ENCODE data around the gene PACSIN2.
"Not testable (repeated sequence)": the region's sequence is repeated elsewhere in the genome, so short reads cannot be mapped to it uniquely, and the experiment has no call there.

Gene PACSIN2, protein sequence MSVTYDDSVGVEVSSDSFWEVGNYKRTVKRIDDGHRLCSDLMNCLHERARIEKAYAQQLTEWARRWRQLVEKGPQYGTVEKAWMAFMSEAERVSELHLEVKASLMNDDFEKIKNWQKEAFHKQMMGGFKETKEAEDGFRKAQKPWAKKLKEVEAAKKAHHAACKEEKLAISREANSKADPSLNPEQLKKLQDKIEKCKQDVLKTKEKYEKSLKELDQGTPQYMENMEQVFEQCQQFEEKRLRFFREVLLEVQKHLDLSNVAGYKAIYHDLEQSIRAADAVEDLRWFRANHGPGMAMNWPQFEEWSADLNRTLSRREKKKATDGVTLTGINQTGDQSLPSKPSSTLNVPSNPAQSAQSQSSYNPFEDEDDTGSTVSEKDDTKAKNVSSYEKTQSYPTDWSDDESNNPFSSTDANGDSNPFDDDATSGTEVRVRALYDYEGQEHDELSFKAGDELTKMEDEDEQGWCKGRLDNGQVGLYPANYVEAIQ

DNA sequence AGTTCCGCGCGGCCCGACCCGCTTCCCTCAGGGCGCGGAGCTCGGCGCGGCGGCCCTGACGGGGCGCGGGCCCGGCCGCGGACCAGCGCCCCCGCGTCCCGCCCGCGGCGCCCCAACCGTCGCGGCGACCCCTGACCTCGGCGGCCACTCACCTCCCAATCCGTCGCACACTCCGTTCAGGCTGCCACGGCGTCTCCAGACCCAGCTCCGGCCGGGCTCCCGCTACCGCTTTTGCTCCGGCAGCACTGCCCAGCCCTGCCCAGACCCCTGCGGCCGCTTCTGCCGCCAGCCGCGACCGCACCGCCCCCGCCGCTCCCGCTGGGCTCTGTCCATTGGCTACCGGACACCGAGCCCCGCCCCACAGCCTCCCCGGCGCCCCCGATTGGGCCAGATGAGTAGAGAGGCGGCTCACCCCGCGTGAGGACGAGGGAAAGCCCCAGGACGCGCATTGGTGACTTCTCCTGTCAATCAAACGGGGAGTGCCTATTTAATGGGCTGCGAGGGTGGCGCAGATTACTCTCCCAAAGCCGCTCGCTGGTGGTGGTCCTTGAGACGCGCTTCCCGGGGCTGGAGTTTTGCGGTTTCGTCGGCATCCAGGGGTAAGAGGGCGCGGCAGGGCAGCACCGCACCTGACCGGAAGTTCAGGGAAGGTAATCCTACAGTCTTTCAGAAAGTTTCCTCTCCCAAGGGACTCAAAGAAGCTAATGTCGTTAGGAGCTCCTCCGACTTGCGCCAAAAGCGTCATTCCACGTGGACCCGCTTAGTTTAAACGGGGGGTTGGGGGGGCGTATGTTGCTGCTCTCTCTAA, at the start of gene PACSIN2:
PACSIN2 (minus strand) TSS at position 281 of the 808 bp plus-strand sequence. CDS start 103,069 bp downstream, outside the sequence.
- DNase-seq = peak; percentile 92 to 96

DNA sequence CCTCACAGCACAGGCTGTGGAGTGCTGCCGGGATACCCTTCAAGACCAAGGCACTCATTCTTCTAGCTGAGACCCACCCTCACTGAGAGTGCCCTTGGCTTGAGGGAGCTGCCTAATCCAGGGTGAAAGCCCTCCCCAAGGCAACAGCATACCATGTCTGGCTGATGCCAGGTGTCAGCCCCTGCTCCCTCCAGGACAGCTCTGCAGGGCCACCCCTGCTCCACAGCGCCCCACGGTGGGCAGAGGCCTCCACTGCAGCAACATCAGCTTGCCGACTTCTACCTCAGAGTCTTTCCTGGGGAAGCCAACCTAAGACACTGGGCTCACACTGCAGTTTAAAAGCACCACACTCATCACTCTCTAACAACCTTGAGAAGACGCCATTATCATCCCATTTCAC, 45.2 kb upstream of the PACSIN2 start:
- no peak for DNase-seq

DNA sequence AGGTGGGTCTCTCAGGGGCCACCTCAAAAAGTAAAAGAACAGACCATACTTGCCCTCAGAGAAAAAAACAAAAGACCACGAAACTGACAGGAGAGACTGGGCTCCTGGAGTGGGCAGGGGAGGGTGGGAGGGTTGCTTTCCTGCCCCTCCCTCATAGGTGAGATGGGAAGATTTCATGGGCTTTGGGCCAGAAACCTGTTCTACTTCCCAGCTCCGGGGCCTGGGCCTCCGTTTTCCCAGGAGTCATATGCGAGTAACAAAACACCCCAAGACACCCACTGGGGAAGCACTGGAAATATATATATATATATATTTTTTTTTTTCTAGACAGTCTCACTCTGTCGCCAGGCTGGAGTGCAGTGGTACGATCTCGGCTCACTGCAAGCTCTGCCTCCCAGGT, 42.7 kb upstream of the PACSIN2 start:
- no peak for DNase-seq

DNA sequence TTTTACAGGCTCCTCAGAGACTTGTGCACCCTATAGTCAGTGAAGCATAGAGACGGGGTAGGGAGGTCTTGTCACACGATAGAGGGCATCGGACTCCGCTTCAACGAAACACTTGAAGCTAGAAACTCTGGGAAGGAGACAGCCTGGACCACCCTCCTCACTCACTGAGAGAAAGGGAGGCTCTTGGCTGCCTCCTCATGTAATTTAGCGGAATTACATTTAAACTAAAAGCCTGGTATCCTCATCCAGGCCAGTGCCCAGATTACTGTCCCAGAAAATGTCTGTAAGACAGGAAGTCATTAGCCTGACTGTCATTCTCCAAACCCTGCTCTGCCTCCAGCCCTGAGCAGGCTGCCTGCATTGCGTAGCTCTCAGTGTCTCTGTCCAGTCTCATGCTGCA, 38.2 kb upstream of the PACSIN2 start:
- no peak for DNase-seq

DNA sequence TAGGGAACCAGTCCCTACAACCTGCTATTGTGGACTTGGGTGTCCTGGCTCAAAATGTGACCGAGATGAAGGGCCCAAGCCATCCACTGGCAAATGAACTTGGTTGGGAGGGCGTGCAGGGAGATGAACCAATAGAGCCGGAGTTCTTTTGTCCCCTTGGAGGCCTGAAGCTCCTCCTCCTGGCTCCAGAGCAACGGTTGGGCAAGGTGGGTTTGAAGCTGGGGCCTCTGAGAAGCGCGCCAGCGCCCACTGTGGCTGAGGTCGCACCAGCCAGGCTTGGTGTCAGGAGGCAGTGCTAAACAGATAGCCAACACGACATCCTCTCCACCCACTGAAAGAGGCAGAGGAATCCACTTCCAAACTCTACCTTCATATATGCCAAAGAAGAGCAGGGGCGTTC, 36.0 kb upstream of the PACSIN2 start:
- no peak for DNase-seq

DNA sequence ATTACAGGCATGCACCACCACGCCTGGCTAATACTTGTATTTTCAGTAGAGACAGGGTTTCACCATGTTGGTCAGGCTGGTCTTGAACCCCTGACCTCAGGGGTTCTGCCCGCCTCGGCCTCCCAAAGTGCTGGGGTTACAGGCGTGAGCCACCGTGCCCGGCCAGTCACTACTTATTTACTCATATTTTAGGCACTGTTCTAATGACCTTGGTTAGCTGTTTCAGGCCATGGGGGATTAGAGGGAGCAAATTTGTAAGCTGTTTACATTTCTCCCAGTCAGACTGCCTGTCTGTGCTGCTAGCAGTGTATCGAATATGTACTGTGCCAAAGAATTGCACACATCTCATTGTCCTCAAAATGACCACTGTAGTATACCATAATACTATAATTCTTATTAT, 32.7 kb upstream of the PACSIN2 start:
- no peak for DNase-seq

DNA sequence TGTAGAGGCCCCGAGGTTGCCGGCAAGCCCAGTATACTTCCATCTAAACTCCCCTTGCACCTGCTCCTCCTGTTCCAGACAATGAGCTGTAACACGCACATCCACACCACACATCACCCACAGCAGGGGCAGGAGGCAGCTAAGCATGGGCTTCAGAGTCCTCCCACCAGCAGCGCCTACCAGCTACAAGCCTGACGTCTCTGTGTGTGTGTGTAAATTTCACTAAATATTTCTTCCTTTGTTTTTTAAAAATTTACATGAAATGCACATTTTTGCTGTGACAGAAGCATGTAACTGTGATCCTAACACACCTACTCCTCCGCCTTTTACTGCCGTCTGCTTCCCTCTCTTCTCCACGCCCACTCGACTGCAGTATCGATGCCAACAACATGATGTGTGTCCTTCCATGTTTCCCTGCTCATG, 29.4 kb upstream of the PACSIN2 start:
- DNase-seq = no peak

DNA sequence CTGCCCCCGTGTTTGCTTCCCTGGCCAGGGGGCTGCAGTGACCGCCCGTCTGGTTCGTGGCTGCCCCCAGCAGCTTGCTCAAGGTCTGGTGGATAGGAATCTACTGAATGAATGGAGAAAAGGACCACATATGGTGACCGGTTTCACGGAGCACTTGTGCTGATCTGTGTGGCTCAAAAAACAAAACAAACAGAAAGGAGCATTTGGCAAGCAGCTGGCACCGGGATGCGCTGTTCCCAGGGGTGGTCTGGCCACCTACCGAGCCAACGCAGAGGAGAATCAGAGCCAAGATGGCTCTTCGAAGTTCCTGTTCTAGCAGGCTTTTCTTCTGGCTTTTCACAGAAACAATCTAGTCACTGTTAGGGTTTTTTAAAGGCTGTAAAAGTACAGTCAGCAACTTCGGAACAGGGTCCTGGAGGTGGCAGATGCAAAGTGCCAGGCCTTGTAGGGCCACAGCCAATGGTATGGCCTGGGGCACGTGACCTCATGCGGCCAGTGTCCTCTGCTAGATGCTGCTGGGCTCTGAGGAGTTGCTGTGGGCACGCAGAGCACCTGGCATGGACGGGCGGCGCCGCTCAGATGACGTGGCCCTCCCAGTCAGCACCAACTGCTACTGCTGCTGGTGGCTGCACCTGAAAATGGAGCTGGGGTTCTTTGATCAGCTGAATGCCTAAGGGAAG, 27.3 kb upstream of the PACSIN2 start:
- no peak for DNase-seq

DNA sequence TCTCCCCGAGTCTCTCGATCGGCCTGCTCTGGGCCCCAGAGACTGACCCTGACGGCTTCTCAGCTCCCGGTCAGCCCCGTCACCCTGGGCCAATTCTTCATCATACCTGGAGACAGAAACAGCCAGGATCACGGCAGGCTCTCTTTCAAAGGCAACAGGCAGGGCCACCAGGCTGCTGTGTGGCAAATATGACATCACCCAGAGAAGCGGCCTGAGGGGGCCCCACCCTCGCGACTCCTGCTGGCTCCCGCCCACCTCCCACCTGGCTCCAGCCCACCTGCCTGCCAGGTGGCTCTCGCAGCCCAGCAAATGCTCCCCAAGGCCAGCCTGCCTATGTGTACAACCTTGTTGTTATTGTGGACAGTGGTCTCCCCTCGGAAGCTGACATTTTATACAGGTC, 24.9 kb upstream of the PACSIN2 start:
- DNase-seq = no peak

DNA sequence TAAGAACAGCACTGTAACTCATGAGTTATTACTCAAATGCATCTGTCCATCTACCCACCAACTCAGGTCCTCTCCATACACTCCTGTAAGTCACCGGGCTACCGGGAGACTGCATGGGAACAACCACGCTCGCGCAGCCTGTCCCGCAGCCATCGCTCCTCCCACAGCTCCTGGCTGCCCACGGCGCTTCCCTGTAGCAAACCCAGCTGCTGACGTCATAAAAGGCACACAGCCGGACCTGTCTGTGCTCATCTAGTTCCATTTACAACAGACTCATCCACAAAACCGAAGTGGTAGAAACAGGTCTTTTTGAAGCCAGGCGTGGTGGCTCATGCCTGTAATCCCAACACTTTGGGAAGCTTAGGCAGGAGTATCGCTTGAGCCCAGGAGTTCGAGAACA, 23.4 kb upstream of the PACSIN2 start:
- DNase-seq = no peak

DNA sequence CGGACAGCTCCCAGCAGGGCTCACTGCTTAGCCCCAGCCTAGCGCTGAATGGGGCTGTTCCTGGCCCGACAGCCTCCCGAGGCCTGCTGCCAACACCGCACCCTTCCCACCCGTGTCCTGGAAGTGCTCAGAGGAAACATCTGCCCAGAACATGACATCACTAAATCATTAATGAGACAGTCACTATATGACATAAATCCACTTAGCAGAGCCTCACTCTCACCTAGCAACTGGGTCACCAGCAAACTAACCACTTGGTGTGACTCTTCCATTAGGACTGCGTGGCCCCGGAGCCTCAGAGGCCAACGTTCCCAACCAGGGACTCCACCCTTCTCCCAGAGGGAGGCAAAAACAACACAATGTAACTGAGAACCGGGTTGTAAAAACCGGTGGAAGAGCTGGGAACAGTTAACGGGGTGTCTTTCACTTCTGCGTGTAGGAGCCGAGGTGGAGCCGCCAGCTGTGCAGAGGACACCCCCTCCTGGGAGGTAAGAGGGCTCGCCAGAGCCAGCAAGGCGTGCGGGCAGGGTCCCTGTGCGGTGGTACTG, 21.4 kb upstream of the PACSIN2 start:
- DNase-seq = peak in 1 of 2 donors; percentile 29

DNA sequence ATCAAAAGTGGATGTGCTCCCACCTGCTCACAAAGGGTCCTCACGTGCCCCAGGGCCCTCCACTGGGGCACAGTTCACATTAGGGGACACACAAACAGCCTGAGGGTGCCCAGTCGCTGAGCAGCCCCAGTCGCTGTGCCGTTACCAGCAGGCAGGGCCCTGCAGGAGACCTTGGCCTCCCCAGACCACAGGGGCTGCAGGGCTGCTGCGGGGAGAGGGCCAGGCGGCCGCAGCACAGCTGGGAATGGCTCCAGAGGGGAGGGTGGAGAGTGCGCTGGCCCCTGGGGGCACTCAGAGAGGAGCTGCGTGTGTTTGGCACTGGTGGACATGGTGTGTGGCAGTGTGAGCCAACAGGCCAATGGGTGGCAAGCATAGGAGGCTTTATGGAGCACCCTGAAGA, 20.3 kb upstream of the PACSIN2 start:
- no peak for DNase-seq

DNA sequence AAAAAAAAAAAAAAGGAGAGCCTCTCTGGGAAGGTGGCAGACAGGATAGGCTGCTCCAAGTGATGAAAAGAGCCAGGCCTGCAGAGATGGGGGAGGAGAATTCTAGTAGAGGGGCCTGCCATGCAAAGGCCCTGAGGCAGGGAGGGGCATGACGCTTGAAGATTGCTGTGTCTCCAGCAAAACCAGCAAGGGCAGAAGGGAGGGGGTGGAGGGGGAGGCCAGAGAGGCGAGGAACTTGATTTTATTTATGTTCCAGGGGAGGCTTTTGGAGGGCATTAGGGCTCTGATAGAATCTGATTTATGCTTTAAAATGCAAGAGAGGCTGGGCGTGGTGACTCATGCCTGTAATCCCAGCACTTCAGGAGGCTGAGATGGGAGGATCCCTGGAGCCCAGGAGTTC, 16.7 kb upstream of the PACSIN2 start:
- DNase-seq = no peak

DNA sequence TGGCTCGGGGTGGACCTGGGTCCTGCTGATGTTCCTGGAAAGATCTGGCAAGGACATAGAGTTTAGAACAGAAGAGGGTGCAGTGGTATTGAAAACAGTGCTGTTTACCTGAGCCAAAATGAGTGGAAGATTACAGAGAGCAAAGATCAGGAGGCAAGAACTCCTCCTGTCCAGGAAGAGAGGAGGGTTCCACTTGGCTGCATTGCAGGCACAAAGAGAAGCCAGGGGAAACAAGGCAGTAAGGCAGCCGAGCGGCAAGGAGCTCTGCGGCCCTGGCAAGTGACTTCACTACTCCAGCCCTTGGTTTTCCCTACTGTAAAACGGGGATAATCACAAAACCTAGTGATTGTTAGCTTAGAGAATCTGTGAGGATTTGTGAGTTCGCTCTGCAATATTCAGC, 3.7 kb upstream of the PACSIN2 start:
- no peak for DNase-seq

DNA sequence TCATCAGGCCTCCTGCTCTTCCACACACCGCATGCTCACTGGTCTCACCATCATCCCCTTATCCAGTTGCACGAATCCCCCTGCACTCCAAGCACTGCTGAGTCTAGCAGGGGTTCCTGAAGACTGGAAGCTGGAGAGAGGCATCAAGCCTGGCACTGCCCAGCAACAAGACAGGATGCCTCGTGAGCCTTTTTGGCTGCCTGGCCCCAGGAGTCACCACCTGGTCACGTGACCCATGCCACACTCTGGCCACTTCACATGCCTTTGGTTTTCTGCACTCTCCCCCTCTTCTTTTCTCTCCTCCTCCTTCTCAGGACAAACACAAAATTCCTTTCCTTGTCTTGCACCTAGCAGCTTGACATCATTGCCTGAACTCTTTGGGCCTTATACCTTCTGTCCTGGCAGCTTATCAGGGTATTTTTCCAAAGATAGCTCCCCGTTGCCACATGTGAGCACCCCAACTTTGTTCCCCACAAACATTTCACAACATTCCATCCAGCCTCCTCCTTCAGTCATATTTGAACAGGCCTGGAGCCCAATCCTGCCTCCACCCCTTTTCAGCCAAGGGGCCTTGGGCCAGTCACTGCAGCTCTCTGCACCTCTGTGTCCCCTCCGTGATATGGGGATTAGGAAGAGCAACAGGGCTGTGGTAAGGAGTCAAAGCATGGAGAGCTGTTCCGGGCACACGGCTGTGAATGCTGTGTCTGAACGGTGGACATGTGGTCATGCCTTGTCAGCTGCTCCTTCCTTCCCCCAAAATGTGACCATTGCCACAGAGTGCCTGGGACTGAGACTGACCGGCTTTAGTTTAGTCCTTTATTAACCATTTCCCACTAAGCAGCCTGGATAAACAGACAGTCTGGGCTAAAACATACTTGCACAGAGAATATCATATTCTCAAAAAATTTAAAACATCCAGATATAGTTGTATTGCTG, 2.8 kb upstream of the PACSIN2 start:
- DNase-seq = no peak

DNA sequence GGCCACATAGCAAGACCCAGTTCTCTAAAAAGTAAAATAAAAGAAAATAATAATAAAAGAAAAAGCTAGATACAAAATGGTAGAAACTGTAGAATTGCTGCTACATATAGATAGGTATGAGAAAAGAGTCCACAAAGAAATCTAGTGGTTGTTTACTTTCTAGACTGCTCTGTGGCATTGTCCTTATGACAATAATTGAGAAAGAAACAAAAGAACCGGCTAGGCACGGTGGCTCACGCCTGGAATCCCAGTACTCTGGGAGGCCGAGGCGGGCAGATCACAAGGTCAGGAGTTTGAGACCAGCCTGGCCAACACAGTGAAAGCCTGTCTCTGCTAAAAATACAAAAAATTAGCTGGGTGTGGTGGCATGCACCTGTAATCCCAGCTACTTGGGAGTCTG, 1.2 kb upstream of the PACSIN2 start:
- not testable (repeated sequence) for DNase-seq

DNA sequence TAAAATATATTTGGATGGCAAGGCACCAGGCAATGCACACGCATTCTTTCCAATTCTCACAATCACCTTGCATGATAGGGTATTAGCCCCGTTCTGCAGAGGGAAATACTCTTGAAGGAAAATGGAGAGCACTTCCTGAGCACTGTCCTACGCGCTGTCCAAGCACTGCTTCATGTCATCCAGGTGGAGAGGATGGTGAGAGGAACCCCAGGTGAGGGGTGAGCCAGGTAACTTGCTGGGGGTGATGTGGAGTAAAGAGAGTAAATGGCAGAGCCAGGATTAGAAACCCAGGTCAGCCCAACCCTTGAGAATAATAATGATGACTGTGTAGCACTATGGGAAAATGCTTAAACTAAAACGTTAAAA, 711 bp upstream of the PACSIN2 start:
- no peak for DNase-seq

DNA sequence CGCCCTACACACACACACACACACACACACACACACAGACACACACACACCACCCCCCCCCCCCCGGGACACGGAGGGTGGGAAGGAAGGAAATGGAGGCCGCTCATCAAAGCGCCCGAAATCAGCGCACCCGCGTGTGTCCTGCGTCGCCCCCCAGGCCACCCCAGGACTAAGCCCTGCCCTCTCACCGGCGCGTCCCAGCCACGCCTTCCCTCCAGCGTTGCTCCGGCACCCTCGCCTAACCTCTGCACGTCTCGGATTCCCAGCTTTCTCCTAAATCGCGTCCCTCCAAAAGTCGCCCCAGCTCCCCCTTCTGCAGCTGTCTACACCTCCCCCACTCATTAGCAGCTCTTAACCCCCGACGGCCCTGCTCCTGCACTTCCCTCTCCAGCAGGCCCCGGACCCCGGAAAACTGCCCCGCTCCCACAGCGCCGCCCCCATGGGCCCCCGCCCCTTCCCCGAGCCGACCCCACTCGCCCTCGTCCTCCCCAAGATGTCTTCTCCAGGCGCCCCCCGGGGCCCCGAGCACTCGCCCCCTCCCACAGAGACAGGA, 557 bp downstream of the PACSIN2 start:
- no peak for DNase-seq

DNA sequence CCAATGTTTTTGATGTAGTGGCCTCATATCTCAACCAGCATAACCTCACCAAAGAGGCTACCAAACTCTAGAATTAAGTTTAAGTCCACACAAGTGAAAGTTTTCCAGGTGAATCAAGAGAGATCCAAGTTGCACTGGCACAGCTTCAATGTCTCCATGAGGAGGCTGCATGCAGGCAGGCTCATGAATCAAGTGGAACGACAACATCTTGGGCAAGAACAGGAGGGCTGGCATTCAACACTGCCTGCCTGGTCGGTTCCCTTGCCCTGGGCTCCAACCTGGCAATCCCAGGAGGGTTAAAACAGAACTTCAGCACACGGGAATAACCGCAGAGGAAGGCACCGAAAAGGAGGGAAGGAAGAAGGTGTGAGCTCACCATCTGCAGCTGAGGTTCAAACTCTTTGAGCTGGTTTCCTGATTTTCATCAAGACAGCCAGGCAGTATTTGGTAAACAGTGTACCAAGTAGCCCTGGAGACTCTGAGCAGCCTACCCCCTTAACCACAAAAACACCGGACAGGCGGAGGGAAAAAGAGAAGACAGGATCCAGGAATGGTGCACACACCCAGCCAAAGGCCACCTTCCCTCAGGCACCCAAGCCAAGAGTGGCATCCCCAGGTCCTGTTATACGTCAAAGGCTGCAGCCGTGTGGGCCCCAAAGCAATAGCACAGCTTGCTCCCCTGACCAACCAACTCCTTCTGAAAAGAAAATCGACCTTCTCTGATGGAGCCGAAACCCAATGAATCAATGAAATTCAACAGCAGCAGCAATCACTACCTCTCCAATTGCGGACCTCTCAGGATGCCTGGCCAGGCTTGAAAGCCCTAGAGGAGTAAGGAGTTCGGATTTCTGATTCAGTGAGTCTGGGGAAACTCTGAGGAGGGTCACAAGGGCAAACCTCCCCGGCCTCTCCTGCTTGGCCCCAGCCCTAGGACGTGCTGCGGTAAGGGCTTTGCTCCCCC, 1.3 kb downstream of the PACSIN2 start:
- DNase-seq = no peak

DNA sequence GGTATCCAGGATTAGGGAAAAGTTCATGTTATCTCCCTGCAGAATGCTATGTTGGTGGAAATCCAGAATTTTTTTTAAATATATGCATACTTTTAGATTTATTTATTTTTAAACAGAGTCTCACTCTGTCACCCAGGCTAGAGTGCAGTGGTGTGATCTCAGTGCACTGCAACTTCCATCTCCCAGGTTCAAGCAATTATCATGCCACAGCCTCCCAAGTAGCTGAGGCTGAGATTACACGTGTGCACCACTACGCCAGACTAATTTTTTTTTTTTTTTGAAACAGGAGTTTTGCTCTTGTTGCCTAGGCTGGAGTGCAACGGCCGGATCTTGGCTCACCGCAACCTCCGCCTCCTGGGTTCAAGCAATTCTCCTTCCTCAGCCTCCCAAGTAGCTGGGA, 2.6 kb downstream of the PACSIN2 start:
- no peak for DNase-seq

DNA sequence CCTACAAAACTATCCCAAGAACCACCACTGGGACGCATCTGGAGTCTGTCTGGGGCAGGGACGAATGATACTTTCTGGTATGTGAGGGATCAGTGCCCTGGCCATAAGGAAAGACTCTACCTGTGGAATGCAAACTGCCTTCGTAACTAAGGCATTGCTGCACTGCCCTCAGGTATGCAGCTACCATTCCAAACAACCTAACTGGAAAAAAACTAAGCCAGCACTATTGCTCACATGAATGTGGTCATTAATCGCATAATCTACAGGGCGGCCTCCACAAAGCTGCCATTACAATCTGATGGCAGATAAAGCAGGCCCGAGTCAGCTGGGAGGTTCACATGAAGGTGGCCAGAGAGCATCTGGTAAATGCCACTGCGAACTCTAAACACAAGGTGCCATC, 3.9 kb downstream of the PACSIN2 start:
- DNase-seq = no peak

Measured in bone marrow (tissue), 2 donors.